T1000 (cell line): ENCODE results near the gene MICB.
A peak's percentile ranks its signal among the peaks of the same experiment; 100 is the strongest.
"Not testable (repeated sequence)": the region's sequence is repeated elsewhere in the genome, so short reads cannot be mapped to it uniquely, and the experiment has no call there.

Source experiments
- DNase-seq: peaks from one replicate; lab custom pipeline; 2025; ENCODE audit warnings: mixed read lengths; lab: John Stamatoyannopoulos, UW

MICB gene

GRCh38 chr6:31509036-31509435 lies 11.1 kb downstream of the MICB start:
- DNase-seq: not testable (repeated sequence)

DNA sequence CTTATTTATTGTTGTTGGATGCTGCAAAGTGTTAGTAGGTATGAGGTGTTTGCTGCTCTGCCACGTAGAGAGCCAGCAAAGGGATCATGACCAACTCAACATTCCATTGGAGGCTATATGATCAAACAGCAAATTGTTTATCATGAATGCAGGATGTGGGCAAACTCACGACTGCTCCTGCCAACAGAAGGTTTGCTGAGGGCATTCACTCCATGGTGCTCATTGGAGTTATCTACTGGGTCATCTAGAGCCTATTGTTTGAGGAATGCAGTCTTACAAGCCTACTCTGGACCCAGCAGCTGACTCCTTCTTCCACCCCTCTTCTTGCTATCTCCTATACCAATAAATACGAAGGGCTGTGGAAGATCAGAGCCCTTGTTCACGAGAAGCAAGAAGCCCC lies 12.1 kb downstream of the MICB start:
- DNase-seq: no peak

DNA sequence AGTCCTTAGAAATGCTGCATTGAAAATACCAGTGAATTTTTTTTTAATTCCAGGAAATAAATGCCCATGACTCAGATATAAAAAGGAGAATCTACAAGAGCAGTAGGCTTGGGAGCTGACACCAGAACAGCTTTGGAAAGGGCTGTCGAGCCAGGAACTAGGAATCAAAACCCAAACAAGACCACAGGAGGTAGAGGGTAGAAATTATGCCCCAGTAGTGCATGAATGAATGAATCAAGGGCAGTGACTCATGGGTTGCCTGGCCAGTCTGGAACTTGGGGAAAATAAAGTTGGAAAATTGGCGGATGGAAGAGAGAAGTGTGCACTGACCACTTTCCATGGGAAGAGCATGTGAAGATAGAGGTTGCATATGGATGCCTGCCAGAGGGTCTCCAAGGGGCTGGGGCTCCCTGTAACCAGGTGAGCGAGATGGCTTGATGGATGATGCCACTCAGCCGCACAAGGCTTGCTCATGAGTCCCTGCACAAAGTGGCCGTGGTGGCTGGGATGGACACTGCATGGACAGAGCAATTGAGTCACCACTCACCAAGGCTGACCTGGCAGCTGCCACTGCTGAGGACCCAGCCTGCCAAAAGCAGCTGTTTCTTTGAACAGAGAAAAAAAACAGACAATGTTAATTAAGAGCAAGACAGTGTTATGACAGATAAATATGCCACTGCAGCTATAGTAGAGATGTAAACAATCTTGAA lies 15.7 kb downstream of the MICB start:
- DNase-seq: no peak

DNA sequence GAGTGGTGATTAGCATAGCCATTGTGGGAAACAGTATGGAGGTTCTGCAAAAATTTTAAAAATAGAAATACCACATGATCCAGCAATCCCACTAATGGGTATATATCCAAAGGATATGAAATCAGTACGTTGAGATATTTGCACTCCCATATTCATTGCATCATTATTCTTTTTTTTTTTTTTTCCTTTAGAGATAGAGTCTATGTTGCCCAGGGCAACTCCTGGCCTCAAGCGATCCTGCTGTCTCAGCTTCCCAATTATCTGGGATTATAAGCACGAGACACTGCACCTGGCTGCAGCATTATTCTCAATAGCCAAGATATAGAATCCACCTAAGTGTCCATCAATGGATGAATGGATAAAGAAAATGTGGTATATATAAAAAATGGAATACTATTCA lies 23.9 kb downstream of the MICB start:
- no peak for DNase-seq

DNA sequence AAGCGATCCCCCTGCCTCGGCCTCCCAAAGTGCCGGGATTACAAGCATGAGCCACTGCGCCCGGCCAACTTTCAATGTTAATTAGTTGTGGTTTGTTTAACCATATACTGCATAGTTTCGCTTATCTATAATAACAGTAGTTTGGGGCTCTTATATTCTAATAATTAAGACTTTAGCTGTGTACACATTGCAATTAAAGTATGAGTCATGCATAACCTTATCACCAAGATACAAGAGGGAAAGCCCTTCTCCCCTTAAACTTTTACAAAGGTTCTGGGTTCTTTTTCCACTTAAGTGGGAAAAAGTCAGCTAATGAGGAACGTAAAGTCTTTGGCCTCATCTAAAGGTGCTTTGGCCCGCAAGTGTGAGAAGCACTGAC lies 27.6 kb downstream of the MICB start:
- DNase-seq: no peak

- peak; percentile 9 for DNase-seq
Measured at GRCh38 chr6:31525932-31526591, 28.1 kb downstream of the MICB start.

DNA sequence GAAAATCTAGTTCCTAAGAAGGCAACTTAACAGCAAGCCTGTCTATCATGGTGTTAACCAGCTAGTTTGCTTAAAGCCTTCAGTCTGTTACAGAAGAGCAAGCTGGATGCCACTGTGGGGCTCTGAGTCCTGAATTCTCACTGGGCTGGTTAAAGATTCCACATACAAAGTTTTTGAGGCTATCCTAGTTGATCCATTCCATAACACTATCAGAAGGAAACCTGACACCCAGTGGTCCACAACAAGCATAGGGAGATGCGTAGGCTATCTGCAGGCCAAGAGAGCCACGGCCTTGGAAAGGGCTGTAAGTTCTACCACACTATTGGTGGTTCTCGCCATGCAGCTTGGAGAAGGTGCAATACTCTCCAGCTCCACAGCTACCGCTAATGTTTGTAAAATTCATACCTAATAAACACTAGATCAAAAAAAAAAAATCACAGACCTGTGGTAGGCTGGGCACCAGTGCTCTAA lies 30.4 kb downstream of the MICB start:
- DNase-seq: no peak

DNA sequence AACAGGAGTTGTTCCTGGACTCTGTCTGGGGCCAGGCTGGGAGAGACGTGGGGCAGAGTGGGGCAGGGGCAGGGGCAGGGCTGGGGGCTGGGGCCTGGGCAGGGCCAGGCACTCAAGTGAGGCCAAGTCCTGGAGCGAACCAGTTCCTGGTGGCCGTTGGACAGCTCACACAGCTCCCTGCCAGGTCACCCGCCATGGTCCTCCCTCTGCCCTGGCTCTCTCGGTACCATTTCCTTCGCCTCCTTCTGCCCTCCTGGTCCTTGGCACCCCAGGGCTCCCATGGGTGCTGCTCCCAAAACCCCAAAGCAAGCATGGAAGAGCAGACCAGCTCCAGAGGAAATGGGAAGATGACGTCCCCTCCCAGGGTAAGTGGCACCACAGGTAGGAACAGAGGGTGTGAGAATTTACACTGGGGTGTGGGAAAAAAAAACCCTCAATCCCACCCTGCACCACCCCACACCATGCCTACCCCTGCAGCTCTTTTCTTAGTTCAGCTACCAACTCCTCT lies 30.9 kb downstream of the MICB start, which contains the start of gene MCCD1:
MCCD1 (plus strand) TSS at position 142 of the 508 bp plus-strand sequence; CDS start at position 195, 53 bp downstream.
- no peak for DNase-seq

GRCh38 chr6:31529329-31530150 lies 31.6 kb downstream of the MICB start:
- DNase-seq: no peak

DNA sequence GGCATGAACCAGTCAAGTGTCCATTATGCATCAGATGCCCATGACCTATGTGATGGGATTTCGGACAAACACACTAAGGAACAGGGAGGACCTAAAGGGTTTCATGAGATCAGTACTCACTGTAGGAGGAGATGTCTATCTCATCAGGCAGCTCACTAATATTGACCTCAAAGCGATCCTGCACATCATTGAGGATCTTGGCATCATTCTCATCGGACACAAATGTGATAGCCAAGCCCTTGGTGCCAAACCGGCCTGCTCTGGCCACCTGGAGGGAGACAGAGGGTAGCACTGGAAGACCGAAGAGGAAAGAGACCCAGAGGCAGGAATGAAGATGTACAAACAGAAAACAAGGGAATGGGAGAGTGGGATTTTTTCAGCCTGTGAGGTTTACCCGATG lies 32.7 kb downstream of the MICB start:
- no peak for DNase-seq

DNA sequence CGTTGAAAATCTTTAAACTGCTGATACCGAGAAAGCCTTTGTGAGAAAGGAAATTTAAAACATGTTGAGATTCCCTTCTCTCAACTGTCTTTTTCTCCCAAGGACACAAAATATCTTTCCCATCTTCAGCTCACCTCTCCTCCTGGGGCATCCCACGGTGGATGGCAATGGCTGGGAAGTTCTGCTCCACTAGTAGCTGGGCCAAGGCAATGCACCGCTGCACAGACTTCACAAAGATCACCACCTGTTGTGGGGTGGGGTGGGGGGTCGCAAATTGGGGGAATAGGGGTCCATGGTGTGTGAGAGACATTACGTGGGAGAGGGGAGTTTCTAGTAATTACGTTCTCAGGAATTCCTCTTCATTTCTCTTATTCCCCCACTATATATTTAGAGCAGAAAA lies 33.2 kb downstream of the MICB start:
- no peak for DNase-seq

- no peak for DNase-seq
Measured at GRCh38 chr6:31531771-31532643, 34.1 kb downstream of the MICB start.

GRCh38 chr6:31532644-31533454 lies 34.9 kb downstream of the MICB start:
- no peak for DNase-seq

- DNase-seq: no peak
Measured at GRCh38 chr6:31533455-31533841, 35.5 kb downstream of the MICB start.

DNA sequence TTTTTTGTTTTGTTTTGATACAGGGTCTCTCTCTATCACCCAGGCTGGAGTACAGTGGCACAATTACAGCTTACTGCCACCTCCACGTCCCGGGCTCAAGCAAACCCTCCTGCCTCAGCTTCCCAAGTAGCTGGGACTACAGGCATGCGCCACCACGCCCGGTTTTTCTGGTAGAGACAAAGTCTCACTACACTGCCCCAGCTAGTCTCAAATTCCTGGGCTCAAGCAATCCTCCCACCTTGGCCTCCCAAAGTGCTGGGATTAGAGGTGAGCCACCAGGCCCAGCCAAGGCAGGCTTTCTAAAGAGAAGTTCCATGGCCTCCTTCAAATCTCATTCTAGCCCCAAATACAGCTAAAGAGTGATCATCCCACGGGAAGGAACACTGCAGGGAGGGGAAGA lies 36.1 kb downstream of the MICB start:
- DNase-seq: no peak

DNA sequence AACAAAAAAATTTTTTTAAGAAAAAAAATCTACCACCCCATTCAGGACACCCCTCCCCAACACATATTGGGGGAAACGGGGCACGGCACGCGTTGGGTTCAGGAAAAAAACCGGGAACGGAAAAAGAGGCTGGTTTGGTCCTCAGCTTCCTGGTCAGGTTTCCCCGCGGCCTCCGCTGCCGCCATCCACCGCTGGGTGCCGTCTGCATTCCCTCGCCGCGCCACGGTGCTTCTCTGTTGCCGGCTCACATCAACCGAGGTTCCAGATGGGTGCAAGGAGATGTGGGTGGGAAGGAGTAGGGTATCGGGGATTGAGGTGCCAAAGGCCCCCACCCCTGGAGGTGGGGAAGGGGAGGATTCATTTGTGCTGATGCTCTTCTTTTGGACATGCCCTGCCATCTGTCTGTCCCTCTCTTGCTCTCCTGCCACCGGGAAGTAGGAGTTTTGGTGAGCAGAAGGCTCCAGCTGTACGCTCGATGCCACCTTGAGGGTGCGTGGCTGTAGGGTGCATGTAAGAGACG lies 36.6 kb downstream of the MICB start:
- no peak for DNase-seq

GRCh38 chr6:31535538-31536324 lies 37.8 kb downstream of the MICB start:
- DNase-seq: no peak

GRCh38 chr6:31538805-31539400 lies 41.0 kb downstream of the MICB start:
- DNase-seq: no peak

DNA sequence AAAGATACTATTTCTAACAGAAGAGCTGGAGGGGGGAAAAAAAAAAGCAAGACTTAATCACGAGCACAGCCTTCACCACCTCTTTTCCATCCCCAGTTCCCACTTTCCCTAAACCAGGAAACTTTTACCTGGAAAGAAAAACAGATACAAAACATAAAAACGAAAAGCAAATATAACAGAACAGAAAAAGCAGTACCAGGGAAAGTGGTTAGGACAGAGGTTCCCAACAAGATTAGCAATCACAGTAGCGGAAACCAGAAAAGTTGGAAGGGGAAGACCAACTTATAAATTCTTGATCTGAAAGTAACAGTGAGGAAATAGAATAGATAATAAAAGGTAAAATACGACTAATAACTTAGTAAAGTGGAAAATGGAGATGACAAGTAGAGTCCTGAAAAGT lies 42.7 kb downstream of the MICB start:
- DNase-seq: no peak
